HG02852 (cell line): ENCODE data around the gene LAMB4.

Source experiments
- ATAC-seq: cut with Tn5 transposase; IDR thresholded peaks from one replicate; pipeline ENCODE4 v1.9.1; 2021; ENCODE audit warnings: mild to moderate bottlenecking, moderate library complexity; ENCODE audit not compliant: unreplicated experiment

LAMB4 gene

GRCh38 chr7:108114117-108114841 is 15.9 kb downstream of the LAMB4 start:
- ATAC-seq: peak; percentile 72

GRCh38 chr7:108112683-108113082 is 17.5 kb downstream of the LAMB4 start:
- no peak for ATAC-seq

- peak; percentile 71 for ATAC-seq
These were observed 20.8 kb downstream of the LAMB4 start for GRCh38 chr7:108109221-108109908.

- no peak for ATAC-seq
These were observed 22.0 kb downstream of the LAMB4 start for GRCh38 chr7:108108131-108108530.

- no peak for ATAC-seq
These were observed 25.8 kb downstream of the LAMB4 start for GRCh38 chr7:108104324-108104723.

- no peak for ATAC-seq
These were observed 26.4 kb downstream of the LAMB4 start for GRCh38 chr7:108103558-108104298.

GRCh38 chr7:108102671-108103312 is 27.4 kb downstream of the LAMB4 start:
- ATAC-seq: no peak

- no peak for ATAC-seq
These were observed 28.4 kb downstream of the LAMB4 start for GRCh38 chr7:108101759-108102158.

- ATAC-seq: no peak
These were observed 30.4 kb downstream of the LAMB4 start for GRCh38 chr7:108099713-108100112.

- ATAC-seq: no peak
These were observed 32.5 kb downstream of the LAMB4 start for GRCh38 chr7:108097703-108098102.

- ATAC-seq: no peak
These were observed 33.2 kb downstream of the LAMB4 start for GRCh38 chr7:108096996-108097395.

- no peak for ATAC-seq
These were observed 35.0 kb downstream of the LAMB4 start for GRCh38 chr7:108094933-108095710.

GRCh38 chr7:108094346-108094745 is 35.8 kb downstream of the LAMB4 start:
- no peak for ATAC-seq

GRCh38 chr7:108093851-108094331 is 36.3 kb downstream of the LAMB4 start:
- no peak for ATAC-seq

GRCh38 chr7:108093341-108093740 is 36.8 kb downstream of the LAMB4 start:
- no peak for ATAC-seq

GRCh38 chr7:108091461-108091831 is 38.7 kb downstream of the LAMB4 start:
- ATAC-seq: no peak

GRCh38 chr7:108090791-108091460 is 39.2 kb downstream of the LAMB4 start:
- no peak for ATAC-seq

GRCh38 chr7:108089381-108089780 is 40.8 kb downstream of the LAMB4 start:
- no peak for ATAC-seq

GRCh38 chr7:108088729-108089128 is 41.4 kb downstream of the LAMB4 start:
- no peak for ATAC-seq

- no peak for ATAC-seq
These were observed 42.4 kb downstream of the LAMB4 start for GRCh38 chr7:108087778-108088177.
